SH-SY5Y (cell line): ENCODE measurements around the gene MTRFR.

Experiments
- GATA2 ChIP-seq: IDR thresholded peaks from 2 replicates; pipeline ENCODE4 v1.6.1; 2011; ENCODE audit warnings: mild to moderate bottlenecking, low read depth, low read length
- GATA3 ChIP-seq: IDR thresholded peaks from 2 replicates; pipeline ENCODE4 v1.6.1; 2011; ENCODE audit warnings: low read depth, mild to moderate bottlenecking, low read length, moderate library complexity

DNA sequence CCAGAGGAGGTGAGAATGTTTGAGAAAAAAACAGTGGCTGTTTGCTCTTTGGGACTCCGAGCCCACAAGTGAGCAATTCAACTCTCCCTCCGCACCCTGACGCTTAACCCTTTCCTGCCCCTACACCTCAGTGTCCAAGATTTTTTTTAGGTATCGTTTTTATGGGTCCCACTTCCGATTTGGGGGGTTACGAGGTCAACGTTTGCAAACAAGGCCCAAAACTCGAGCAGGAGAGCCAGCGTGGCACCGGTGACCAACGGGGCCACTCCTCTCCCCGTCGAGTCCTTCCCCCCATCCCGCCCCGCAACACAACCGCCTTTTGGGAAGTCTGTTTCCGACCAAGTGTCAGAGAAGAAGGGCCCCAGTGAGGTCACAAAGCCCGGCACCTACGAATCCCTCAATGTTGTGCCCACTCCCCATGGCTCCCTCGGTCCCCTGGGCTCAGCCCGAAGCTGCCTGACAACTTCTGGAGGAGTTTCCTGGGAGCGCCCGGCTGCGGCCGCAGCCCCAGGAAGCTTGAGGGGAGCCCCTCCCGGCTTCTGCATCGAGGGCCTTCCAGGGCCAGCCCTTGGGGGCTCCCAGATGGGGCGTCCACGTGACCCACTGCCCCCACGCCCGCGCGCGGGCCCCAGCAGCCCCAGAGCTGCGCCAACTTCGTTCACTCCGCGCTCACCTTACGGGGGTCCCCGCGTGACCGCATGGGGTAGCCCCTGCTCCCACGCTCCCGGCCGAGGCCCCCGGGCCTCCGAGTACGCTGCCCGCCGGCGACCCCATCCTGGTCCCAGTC lies 37.2 kb downstream of the MTRFR start:
- TF ChIP-seq GATA2 (no peak), GATA3 (no peak)
